ENCODE measurements around the gene CCNDBP1. TPM values are rescaled to one million over a fixed set of nuclear protein-coding genes. Genes with fewer than 3 reads are reported as not detected.

Gene CCNDBP1
- total RNA-seq, 6 experiments from 2014 or later = 20.2 to 30.5 (median 22.9) TPM

DNA sequence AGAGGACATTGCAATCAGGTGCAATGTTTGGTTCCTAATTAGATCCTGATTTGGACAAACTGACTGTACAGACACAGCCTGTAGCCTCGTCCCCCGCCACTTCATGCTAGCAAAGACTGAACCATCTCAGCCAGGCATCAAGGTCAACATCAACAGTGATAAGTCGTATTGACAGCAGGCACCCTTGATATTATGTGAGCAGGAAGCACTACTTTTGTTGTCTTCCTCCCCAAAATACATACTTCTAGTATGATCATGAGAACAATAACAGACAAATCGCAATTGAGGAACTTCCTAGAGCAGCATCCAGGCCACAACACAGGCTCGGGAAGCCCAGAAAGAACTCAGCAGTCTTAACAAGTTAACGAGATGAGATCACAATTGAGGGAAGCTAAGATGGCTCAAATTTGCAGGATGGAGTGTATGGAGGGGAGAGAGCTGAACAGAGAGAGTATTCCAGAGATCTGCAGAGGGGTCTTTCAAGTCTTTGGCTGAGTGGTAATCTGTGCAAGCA, 61.1 kb downstream of the CCNDBP1 start:
- ATAC-seq = no peak
- H3K4me1 ChIP-seq = no peaks in the 10 kb centered on the region
- H3K27me3 ChIP-seq = no peaks in the 10 kb centered on the region
- 55% methylated on average over 6 of the region's 6 CpGs for WGBS (ENCODE audit: insufficient coverage, low coverage, low lambda C conversion rate, missing lambda C conversion rate)
- H3K9me3 ChIP-seq = no peaks in the 10 kb centered on the region
- TF ChIP-seq POLR2A (IDR thresholded peaks at IDR 0.05) = no peak
- TF ChIP-seq, protein P1, sequence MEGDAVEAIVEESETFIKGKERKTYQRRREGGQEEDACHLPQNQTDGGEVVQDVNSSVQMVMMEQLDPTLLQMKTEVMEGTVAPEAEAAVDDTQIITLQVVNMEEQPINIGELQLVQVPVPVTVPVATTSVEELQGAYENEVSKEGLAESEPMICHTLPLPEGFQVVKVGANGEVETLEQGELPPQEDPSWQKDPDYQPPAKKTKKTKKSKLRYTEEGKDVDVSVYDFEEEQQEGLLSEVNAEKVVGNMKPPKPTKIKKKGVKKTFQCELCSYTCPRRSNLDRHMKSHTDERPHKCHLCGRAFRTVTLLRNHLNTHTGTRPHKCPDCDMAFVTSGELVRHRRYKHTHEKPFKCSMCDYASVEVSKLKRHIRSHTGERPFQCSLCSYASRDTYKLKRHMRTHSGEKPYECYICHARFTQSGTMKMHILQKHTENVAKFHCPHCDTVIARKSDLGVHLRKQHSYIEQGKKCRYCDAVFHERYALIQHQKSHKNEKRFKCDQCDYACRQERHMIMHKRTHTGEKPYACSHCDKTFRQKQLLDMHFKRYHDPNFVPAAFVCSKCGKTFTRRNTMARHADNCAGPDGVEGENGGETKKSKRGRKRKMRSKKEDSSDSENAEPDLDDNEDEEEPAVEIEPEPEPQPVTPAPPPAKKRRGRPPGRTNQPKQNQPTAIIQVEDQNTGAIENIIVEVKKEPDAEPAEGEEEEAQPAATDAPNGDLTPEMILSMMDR (IDR thresholded peaks at IDR 0.05) = no peak
- no peaks in the 10 kb centered on the region for H3K36me3 ChIP-seq
- no peak overlapping the region for H3K27ac ChIP-seq
- H3K4me3 ChIP-seq = no peak overlapping the region
- intact Hi-C loops (cut with DNase I) = no loop called here
- peak in 1 of 3 donors; percentile 7 for DNase-seq

Other genes with a start within 250 kb of the CCNDBP1 start
- 10 to 100 TPM in 3 of 6 experiments, 1 to 10 TPM in 3; 8.8 to 15.6 (median 10.6) TPM for gene UBR1, start 79.4 kb upstream of the CCNDBP1 start, total RNA-seq
- 10 to 100 TPM in 3 of 6 experiments, 1 to 10 TPM in 3; 7.6 to 17.1 (median 9.6) TPM for gene TMEM62, start 51.8 kb upstream of the CCNDBP1 start, total RNA-seq
- gene EPB42, start 35.6 kb downstream of the CCNDBP1 start, total RNA-seq = 1 to 10 TPM in 1 of 6 experiments, under 1 TPM in 2, not detected in 3; 0.20 to 3.4 (median 0.64) TPM
- gene TGM5, start 81.5 kb downstream of the CCNDBP1 start, total RNA-seq = not detected
- not detected for gene TGM7, start 116.9 kb downstream of the CCNDBP1 start, total RNA-seq
- 1 to 10 TPM; 2.9 to 4.9 (median 3.9) TPM for gene LCMT2, start 145.2 kb downstream of the CCNDBP1 start, total RNA-seq
- gene ZSCAN29, start 185.6 kb downstream of the CCNDBP1 start, total RNA-seq = 10 to 100 TPM in 5 of 6 experiments, 1 to 10 TPM in 1; 9.9 to 15.4 (median 13.4) TPM
- gene TUBGCP4, start 185.7 kb downstream of the CCNDBP1 start, total RNA-seq = 10 to 100 TPM in 2 of 6 experiments, 1 to 10 TPM in 4; 8.0 to 14.0 (median 9.5) TPM